ENCODE data around the gene SMIM45.

Gene SMIM45

GRCh38 chr22:41935015-41935351 is 17.0 kb upstream of the SMIM45 start:
- H3K23me2 ChIP-seq (ENCODE audit: insufficient read length, low read depth, low read length, poor library complexity, severe bottlenecking): no peaks in the 10 kb centered on the region

More at GRCh38 chr22:41935015-41935351, 17.0 kb upstream of the SMIM45 start:
- Mint-ChIP-seq H3K36me3 (ENCODE audit: insufficient read depth in 1 of 3, low read depth in 3 of 3) (peaks cover 17 to 34% (median 33%) of the 10 kb centered on the region in 3 experiments; a peak in 6 of 7 replicates), H3K4me1 (peaks cover 2 to 6% of the 10 kb centered on the region in 2 experiments; a peak in 2 of 4 replicates), H3K4me3 (no peak overlapping the region), H3K9me3 (no peaks in the 10 kb centered on the region), H3K27ac (no peak overlapping the region), H3K27me3 (ENCODE audit: low read depth) (peaks cover 10% of the 10 kb centered on the region)
- Histone ChIP-seq H3K4me2 (ENCODE audit: insufficient read depth, insufficient read length, low read length) (no peak overlapping the region), H2BK12ac (ENCODE audit: insufficient read length, low read depth, low read length) (no peak overlapping the region), H4K8ac (replicated peaks; ENCODE audit: insufficient read length, low read depth, low read length) (no peak overlapping the region), H2AK5ac (ENCODE audit: insufficient read length, low read length) (no peak overlapping the region), H2BK20ac (ENCODE audit: low read depth, low read length, poor library complexity, severe bottlenecking) (no peak overlapping the region), H3T11ph (ENCODE audit: low read length) (no peak overlapping the region), H3K18ac (ENCODE audit: insufficient read length, low read depth, low read length) (no peak overlapping the region), H3K4ac (ENCODE audit: low read depth, low read length) (no peak overlapping the region), H3K79me1 (ENCODE audit: insufficient read depth, low read depth, low read length, poor library complexity, severe bottlenecking) (no peaks in the 10 kb centered on the region), H3K4me1 (ENCODE audit: insufficient read depth, low read length) (no peaks in the 10 kb centered on the region), H2AFZ (ENCODE audit: low read length) (no peak overlapping the region), H2BK5ac (ENCODE audit: insufficient read length, low read length) (no peak overlapping the region), H3K23ac (ENCODE audit: insufficient read length, low read depth, low read length) (no peak overlapping the region), H2BK120ac (ENCODE audit: low read depth, low read length, poor library complexity, severe bottlenecking) (no peak overlapping the region), H4K5ac (ENCODE audit: insufficient read length, low read depth, low read length) (no peak overlapping the region), H3K27me3 (ENCODE audit: insufficient read depth, low read length) (no peaks in the 10 kb centered on the region), H3K79me2 (ENCODE audit: insufficient read depth, low read length) (no peaks in the 10 kb centered on the region), H2BK15ac (ENCODE audit: low read depth, low read length) (no peak overlapping the region), H3K14ac (ENCODE audit: insufficient read depth, low read length) (no peak overlapping the region), H4K20me1 (ENCODE audit: control insufficient read depth, insufficient read depth, insufficient read length) (peaks cover 1% of the 10 kb centered on the region), H3K9me3 (ENCODE audit: control insufficient read depth, low read depth, low read length) (no peaks in the 10 kb centered on the region), H4K91ac (ENCODE audit: insufficient read length, low read depth, low read length) (no peak overlapping the region), H3K27ac (ENCODE audit: insufficient read length, low read depth, low read length) (no peak overlapping the region), H3K9ac (ENCODE audit: extremely low read depth, insufficient read length, low read length) (no peak overlapping the region), H3K56ac (ENCODE audit: insufficient read length, low read depth, low read length) (no peak overlapping the region)
- DNase-seq: no peak
- WGBS (ENCODE audit: extremely low coverage, insufficient read length, low lambda C conversion rate): no CpG with 5 or more reads among the region's 4 CpGs
- TF ChIP-seq CTCF (conservative IDR thresholded peaks at IDR 0.05): no peak
